GM21390 (cell line): ENCODE data around the gene RNF44.

Source experiments
- ATAC-seq: cut with Tn5 transposase; IDR thresholded peaks from one replicate; pipeline ENCODE4 v1.9.1; 2021; ENCODE audit not compliant: unreplicated experiment

Gene RNF44

GRCh38 chr5:176481711-176482110 lies 55.5 kb downstream of the RNF44 start:
- no peak for ATAC-seq
